Esophagus (tissue), 2 donors: ENCODE data around the gene MAN1C1. TPM values are rescaled to one million over a fixed set of nuclear protein-coding genes. Genes with fewer than 3 reads are reported as not detected.

ENCODE experiments used
- H3K27ac ChIP-seq, 2 donors: one replicate each; pipeline ENCODE4 v1.5.1; 2013; ENCODE audit warnings: low read depth in 2 of 2, mild to moderate bottlenecking in 2 of 2, inconsistent platforms in 1 of 2, low read length in 1 of 2, moderate library complexity in 1 of 2
- H3K27me3 ChIP-seq, 2 donors: one replicate each; pipeline ENCODE4 v1.6.1; 2013; ENCODE audit warnings: low read length in 2 of 2, control low read depth in 1 of 2, mild to moderate bottlenecking in 1 of 2; ENCODE audit not compliant: insufficient read depth in 2 of 2, control insufficient read depth in 1 of 2
- H3K36me3 ChIP-seq, 2 donors: one replicate each; pipeline ENCODE4 v1.6.1; 2013; ENCODE audit warnings: low read length in 1 of 2; ENCODE audit not compliant: control insufficient read depth in 2 of 2, insufficient read depth in 2 of 2
- H3K4me1 ChIP-seq, 2 donors: one replicate each; pipeline ENCODE4 v1.6.1; 2013; ENCODE audit warnings: low read length in 1 of 2; ENCODE audit not compliant: control insufficient read depth in 2 of 2, insufficient read depth in 2 of 2
- H3K4me3 ChIP-seq, 2 donors: one replicate each; pipeline ENCODE4 v1.5.1; 2013; ENCODE audit warnings: low read length in 2 of 2, mild to moderate bottlenecking in 2 of 2, low read depth in 1 of 2, moderate library complexity in 1 of 2
- H3K9me3 ChIP-seq, 2 donors: one replicate each; pipeline ENCODE4 v1.6.1; 2013; ENCODE audit warnings: mild to moderate bottlenecking in 2 of 2, low read depth in 1 of 2, low read length in 1 of 2, moderate library complexity in 1 of 2; ENCODE audit not compliant: control insufficient read depth in 2 of 2, insufficient read depth in 1 of 2
- WGBS, 2 donors: extraction: QIAGEN DNeasy Blood & Tissue Kit; methylation state at CpG; one replicate each; pipeline ENCODE4 v1.1.7; 2013; 5-methylcytosine and 5-hydroxymethylcytosine counted together
- polyA plus RNA-seq, 2 donors: library from polyadenylated mRNA; stranded (reverse); fragments of 200-250 nt; gene quantifications; one replicate each; pipeline ENCODE4 v1.2.3, GENCODE V29; 2013
- donor health status: healthy with polysubstance abuse.
- donor health status: Bipolar disorder and iron deficiency.

Gene MAN1C1
- polyA plus RNA-seq, 2 donors, result 2.4 to 3.7 TPM

GRCh38 chr1:25651824-25652741, 35.5 kb downstream of the MAN1C1 start:
- Histone ChIP-seq H3K36me3 (peaks cover 0 to 3% of the 10 kb centered on the region in 2 donors), H3K4me3 (no peak overlapping the region), H3K9me3 (no peaks in the 10 kb centered on the region), H3K27ac (no peak overlapping the region), H3K27me3 (no peaks in the 10 kb centered on the region), H3K4me1 (peaks cover 0 to under 1% of the 10 kb centered on the region in 2 donors)
- 73 to 81% methylated on average over 12 of the region's 12 CpGs for WGBS, 2 donors

DNA sequence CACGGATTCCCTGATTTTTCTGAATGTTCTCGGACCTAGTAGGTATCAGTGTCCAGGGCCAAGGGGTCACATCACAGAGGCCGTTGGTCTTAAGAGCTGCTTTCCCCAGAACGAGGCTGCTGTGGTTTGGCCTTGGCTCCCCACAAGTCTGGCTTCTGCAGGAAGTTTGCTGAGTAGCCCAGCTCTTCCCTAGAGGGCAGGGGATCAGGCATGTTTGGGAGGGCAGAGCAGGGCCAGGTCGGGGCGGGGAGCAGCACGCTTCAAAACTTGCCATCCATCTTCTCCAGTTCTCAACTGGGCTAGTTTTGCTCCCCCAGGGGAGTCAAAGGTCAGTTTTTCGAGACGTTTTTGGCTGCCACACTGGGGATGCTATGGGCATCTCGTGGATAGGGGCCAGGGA, 37.0 kb downstream of the MAN1C1 start:
- H3K27ac ChIP-seq, result no peak overlapping the region
- H3K4me3 ChIP-seq, result no peak overlapping the region
- 64 to 74% methylated on average over 10 of the region's 10 CpGs for WGBS, 2 donors
- no peaks in the 10 kb centered on the region for H3K9me3 ChIP-seq
- peaks cover 0 to 6% of the 10 kb centered on the region in 2 donors for H3K4me1 ChIP-seq
- H3K27me3 ChIP-seq, result no peaks in the 10 kb centered on the region
- H3K36me3 ChIP-seq, result peaks cover 0 to 3% of the 10 kb centered on the region in 2 donors

DNA sequence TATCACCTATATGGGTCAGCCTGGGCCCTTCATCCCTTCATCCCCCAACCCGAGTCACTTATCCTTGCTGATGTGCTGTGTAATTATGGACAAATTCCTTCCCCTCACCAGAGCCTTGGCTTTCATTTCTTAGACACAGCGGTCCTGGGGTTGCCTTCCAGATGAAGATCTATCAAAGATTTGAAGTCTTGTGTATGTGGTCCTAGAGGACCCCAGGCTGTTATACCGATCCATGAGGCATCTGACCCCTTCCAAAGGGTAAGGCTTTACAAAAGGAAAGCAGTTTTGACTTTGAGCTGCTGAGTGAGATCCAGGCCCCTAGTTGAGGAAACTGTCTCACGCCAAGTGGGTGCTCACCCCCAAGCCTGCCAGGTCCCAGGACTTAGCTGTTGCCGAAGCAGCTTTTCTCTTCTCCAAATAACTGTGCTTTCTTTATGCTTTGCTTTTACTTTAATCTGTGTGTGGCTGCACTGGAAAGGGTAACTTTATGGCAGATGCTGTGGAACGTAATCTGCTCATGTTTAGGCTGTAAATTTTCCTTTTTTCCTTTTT, 37.6 kb downstream of the MAN1C1 start:
- 92 to 96% methylated on average over 6 of the region's 6 CpGs for WGBS, 2 donors
- Histone ChIP-seq H3K9me3 (no peaks in the 10 kb centered on the region), H3K27me3 (no peaks in the 10 kb centered on the region), H3K27ac (no peak overlapping the region), H3K4me3 (no peak overlapping the region), H3K4me1 (peaks cover 0 to 11% of the 10 kb centered on the region in 2 donors), H3K36me3 (peaks cover 0 to 3% of the 10 kb centered on the region in 2 donors)

DNA sequence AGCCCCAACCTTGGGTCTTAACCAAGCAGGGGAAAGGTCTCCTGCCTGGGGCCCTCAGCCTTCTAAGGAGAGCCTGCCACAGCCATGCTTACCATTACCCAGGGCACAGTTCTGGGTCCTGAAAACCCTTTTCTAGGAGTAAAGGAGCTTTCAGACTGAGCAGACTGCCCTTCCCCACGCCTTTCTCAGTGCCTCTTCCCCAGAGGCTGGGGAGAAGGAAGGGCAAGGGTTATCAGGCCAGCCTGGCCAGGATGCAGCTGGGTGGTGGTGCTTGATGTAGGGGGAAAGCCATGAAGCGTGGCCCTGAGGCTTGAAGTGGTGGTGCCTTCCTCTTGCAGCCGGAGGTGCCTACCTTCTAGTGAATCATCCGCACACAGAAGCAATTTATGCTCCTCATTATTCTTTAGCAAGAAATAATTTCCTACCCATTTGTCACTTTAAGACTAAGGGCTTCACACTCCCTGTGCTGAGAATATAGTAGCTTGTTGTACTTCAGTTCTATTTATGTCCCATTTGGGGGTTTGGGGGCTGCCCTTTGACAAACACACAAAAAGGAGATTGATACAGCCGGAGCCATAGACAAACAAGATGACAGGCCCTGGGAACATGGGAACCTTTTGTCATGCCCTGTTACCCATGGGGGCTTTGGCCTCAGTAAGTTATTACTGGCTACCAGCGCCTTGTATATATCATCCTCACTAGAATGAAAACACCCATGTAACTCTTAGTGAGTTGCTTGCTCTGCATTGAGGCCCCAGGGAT, 40.7 kb downstream of the MAN1C1 start:
- H3K27ac ChIP-seq, result no peak overlapping the region
- no peaks in the 10 kb centered on the region for H3K27me3 ChIP-seq
- H3K9me3 ChIP-seq, result no peaks in the 10 kb centered on the region
- peaks cover 0 to 11% of the 10 kb centered on the region in 2 donors for H3K4me1 ChIP-seq
- H3K4me3 ChIP-seq, result no peak overlapping the region
- H3K36me3 ChIP-seq, result no peaks in the 10 kb centered on the region
- 83 to 84% methylated on average over 6 of the region's 6 CpGs for WGBS, 2 donors

GRCh38 chr1:25657883-25658760, 41.5 kb downstream of the MAN1C1 start:
- H3K9me3 ChIP-seq, result no peaks in the 10 kb centered on the region
- no peak overlapping the region for H3K27ac ChIP-seq
- no peaks in the 10 kb centered on the region for H3K27me3 ChIP-seq
- peaks cover 0 to 11% of the 10 kb centered on the region in 2 donors for H3K4me1 ChIP-seq
- H3K4me3 ChIP-seq, result no peak overlapping the region
- 83 to 88% methylated on average over 11 of the region's 11 CpGs for WGBS, 2 donors
- no peaks in the 10 kb centered on the region for H3K36me3 ChIP-seq

GRCh38 chr1:25658791-25659431, 42.3 kb downstream of the MAN1C1 start:
- H3K27ac ChIP-seq, result peak overlapping the region in 1 of 2 donors; percentile 2
- WGBS, 2 donors, result 43 to 64% methylated on average over 13 of the region's 13 CpGs
- H3K4me1 ChIP-seq, result peaks cover 0 to 11% of the 10 kb centered on the region in 2 donors
- no peak overlapping the region for H3K4me3 ChIP-seq
- no peaks in the 10 kb centered on the region for H3K27me3 ChIP-seq
- H3K36me3 ChIP-seq, result no peaks in the 10 kb centered on the region
- no peaks in the 10 kb centered on the region for H3K9me3 ChIP-seq

DNA sequence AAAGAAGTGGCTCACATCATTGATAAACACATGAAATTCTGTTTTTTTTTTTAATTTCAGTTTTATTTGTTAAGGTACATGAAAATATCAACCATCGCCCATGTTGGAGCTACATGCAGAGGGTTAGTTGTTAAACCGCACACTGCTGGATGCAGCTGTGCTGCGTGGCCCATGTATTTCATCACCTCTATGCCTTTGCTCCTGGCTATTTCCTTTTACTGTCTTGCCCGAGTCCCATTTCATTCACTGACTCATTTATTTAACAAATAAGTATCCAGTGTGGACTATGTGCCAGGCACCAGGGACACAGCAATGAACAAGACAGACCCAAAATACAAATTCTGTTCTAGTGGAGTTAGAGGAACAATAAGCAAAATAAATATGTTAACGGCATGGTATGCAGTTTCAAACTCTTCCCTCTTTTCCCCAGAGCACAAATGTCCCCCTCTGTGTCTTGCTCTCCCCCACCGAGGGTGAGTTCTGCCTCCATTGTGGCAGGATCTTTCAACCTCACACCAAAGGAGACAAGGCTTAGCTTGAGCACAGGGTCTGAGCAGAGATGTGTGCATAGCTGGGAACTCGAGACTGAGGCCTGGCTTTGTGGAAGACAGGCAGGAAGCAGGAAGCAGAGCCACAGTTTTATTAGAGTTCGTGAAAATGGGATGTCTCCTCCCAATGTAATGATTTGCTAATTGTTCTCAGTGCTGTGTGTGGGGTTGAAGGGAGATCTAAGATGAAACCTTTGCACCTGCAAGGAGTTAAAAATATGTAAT, 44.6 kb downstream of the MAN1C1 start:
- Histone ChIP-seq H3K9me3 (no peaks in the 10 kb centered on the region), H3K4me1 (peaks cover 0 to 11% of the 10 kb centered on the region in 2 donors), H3K27me3 (no peaks in the 10 kb centered on the region), H3K36me3 (no peaks in the 10 kb centered on the region), H3K27ac (no peak overlapping the region), H3K4me3 (no peak overlapping the region)
- WGBS, 2 donors, result 67 to 68% methylated on average over 8 of the region's 8 CpGs

- WGBS, 2 donors, result 83 to 88% methylated on average over 2 of the region's 2 CpGs
- Histone ChIP-seq H3K4me3 (no peak overlapping the region), H3K9me3 (no peaks in the 10 kb centered on the region), H3K27ac (no peak overlapping the region), H3K36me3 (no peaks in the 10 kb centered on the region), H3K27me3 (no peaks in the 10 kb centered on the region), H3K4me1 (peaks cover 0 to 11% of the 10 kb centered on the region in 2 donors)
Observed at GRCh38 chr1:25662061-25662460, 45.5 kb downstream of the MAN1C1 start.
